Measurements from ENCODE around the gene UBE2S.
A peak's percentile ranks its signal among the peaks of the same experiment; 100 is the strongest.

The UBE2S gene

DNA sequence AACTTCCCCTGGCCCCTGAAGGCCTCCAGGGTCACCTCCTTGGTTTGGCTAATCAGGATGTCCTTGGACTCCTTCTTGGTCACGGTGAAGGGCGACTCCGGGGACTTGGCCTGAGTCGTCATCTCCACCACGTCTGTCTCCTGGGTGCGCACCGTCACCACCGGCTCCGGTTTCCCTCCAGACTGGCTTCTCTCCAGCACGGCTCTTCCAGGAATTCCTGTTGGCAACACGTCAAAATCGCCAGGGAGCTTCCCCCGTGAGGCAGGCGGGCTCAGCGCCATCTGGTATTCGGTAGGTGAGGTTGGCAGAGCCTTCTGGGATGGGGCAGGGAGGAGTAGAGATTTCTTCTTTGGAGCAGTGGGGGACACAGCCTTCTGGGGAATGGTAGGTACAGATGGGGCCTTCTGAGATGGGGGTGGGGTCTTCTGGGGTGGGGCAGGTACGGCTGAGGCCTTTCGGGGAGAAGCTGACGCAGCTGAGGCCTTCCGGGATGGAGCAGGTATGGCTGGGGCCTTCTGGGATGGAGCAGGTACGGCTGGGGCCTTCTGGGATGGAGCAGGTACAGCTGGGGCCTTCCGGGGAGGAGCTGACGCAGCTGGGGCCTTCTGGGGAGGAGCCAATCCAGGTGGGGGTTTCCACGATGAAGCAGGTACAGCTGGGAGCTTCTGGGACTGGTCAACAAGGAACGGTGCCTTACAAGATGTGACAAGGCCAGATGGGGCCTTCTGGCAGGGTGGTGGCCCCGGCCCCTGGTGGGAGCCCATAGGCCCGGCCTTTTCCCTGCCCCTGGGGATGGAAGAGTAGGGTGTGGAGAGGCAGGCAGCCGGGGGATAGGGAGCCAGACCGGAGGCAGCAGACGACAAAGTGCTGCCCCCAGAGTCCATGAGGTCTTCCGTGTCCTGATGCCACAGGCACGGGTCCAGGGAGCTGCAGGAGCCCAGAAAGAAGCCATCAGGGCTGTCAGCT lies 48.4 kb downstream of the UBE2S start:
- DNase-seq = peak; percentile 32

DNA sequence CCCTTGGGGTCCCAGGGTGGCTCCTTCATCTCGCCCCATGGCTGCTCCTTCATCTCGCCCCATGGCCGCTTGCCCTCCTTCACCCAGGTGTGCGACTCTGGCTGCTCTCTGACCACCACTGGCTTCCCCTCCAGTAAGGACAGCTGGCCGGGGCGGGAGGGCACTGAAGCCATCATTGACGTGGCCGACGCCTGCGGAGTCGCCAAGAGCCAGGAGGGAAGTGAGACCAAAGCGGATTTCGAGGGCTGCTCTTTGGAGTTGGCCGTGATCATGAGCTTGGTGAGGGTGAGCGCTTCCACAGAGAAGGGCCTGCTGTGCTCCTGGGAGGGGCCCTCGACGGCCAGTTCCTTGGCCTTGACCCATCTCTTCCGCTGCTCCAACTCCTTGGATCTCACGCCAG lies 49.1 kb downstream of the UBE2S start:
- no peak for DNase-seq

DNA sequence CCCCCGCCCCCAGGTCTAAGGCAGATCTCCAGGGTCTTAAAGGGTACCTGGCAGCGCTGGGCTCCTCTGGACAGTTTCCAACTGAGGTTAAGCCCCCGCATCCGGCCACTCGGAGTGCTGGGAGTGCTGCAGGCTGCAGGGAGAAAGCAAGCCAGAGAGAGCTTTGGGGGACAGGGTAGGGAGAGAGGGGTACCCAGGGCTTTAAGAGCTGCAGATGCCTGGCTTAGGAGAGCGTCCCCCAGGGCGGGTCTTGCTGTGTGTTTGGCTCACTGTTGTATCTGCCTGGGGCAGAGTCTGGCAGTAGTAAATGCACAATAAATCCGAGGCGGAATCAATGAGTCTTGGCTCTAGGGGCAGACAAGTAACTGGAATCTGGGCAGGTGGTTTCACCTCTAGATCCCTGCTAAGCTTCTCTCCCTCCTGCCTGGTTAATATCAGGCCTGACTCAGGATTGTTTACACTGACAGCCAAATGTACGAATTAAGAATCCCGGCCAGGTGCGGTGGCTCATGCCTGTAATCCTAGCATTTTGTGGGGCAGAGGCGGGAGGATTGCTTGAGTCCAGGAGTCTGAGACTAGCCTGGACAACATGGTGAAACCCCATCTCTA lies 52.3 kb downstream of the UBE2S start:
- no peak for DNase-seq

DNA sequence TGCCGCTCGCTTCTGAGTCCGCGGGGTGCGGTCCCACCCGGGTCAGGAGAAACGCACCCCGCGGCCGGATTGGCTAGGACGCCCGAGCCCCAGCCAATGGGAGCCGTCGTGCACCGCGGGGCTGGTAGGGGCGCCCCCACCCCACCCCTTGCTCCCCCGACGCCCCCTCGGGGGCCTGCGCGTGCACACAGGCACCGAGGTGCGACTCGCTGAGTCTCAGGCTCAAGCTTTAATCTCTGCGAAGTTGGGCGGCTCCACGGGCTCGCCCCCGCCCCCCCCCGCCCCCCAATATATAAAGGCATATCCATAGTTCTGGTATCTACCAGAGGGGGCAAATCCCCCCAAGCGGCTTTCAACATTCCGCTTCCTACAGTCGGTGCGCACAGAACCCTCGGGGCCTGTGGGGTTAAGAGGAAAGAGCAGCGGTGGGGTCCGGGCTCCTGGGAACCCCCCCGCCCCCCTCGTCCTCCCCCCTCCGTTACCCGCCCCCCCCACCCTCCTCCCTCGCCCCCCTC lies 52.8 kb downstream of the UBE2S start, which contains the start of gene COX6B2:
Gene COX6B2, minus strand, starts transcription at position 22 of the 515 bp plus-strand sequence. CDS start 198 bp downstream, outside the sequence.
- no peak for DNase-seq

DNA sequence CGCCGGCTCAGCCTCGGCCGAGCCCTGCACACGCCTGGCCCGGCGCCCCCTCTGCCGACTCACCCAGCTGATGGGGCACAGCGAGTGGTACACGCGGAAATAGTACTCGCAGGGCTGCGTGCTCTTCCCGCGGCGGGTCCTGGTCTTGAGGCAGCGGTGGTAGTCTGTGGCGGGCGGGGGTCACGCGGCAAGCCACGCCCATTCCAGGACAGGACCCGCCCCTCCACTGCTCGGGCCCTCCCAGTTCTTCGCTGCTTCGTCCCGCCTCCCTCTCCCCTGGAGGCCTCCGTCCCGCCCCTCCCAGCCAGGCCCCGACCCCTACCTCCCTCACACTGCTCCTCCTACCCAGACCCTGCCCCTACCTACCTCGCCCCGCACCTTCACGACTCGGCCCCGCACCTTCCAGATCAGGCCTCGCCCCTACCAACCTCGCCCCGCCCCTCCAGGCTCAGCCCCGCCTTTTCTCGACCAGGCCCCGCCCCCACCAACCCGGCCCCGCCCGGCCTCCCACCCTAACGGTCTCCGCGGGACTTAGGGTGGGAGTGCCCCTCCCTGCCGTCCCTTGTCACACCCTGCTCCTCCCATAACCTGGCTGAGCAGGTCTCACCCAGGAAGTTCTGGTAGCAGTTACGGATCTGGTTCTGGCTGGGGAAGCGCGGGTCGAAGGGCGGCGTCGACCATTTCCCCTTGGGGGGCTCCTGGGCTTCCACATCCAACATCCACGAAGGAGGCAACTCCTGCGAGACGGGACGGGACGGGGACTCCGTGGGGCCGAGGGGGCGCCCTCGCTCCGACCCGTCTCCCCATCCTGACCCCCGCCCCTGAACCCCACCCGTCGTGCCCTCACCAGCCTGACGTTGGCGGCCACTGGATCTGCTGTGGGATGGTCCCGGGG lies 53.5 kb downstream of the UBE2S start:
- peak; percentile 2 for DNase-seq

DNA sequence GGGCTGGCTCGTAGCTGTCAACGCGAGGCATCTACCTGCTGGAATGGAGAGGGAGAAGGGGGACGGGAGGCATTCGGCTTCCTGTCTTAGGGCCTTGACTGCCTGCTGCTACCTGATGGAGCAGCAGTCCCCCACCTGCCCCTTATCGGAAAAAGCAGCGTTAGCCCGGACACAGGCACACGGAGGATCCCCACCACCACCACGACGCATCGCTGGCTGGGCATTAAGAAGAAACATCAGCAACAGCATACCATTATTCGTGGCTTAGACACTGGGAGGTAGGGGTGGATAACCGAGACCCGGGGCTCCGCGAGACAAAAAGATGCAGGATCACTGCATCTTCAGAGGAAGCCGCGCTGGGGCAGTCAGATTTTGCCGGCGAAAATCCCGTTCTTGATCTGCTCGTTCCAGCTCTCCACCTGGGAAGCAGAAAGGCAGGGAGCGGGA lies 54.2 kb downstream of the UBE2S start:
- no peak for DNase-seq

DNA sequence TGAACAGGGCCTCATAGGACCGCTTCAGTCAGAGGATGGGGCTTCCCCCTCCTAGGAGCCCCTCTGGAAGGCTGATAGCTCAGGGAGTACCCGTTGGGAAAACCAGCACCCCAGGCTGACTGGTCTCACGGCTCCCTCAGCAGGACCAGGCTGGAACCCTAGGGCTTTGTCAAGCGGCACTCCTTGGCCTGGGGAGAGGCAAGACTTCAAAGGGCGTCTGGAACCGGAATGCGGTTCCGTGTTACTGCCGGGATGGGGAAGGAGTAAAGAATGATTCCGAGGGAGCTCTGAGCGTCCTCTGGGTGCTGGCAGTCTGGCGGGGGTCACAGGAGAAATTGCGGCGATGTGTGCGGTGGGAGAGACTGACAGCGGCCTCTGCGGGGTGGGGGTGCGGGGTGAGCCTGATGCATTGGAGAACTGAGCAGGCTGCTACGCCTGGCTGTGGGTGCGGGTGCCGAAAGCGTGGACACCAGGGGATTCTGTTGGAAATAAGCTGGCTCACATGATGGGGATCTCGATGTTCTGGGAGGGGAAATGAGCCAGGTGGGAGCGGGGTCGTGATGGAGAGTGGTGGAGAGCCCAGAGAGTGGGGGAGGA lies 54.9 kb downstream of the UBE2S start:
- DNase-seq = no peak

DNA sequence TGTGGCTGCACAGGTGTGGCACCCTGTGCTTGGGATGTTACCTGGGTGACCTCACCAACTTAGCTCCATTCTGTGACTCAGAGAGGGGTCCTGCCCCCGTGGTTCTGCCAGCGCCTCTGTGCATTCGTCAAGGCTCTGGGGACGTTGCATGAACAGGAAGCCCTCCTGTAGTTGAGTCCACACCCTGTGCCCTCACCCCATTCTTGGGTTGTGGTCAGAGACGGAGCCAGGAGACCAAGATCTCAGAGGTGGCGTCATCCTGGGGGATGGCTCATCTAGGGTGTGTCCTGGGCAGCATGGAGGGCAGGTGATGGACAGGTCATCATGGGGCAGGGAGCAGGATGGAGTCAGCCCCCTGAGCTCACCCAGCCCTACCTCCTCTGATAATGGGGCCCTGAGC lies 55.5 kb downstream of the UBE2S start:
- no peak for DNase-seq

DNA sequence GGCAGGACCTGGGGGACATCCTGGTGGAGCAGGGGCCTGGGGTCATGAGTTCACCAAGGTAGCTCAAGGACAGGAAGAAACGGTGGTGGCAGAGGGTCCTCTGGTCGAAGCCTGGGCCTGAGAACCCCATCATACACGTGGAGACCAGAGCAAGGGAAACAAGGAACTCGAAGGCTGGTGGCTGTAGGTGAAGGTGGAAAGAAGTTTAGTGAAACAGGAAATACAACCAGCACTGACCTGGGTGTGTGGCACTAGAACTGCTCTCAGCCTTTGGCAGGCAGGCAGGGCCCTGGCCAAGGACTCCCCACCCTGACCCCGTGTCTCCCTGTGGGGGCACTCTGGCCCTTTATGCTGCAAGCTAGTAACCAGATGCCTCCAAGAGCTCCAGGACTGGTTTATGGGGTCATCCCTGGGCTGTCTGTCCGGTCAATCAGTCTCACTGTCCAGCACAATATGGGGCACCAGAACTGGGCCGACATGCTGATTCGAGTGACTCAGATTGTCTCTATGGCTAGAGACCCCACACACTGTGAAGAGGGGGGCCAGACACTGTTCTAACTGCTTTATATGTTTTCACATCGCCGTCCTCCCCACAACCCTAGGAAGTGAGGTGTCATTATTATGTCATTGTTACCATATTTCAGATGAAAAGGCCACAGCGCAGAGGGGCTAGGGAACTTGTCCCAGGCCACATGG lies 56.8 kb downstream of the UBE2S start:
- DNase-seq = no peak
